DOHH2 (cell line): ENCODE data around the gene PCDHGA6.
A peak's percentile ranks its signal among the peaks of the same experiment; 100 is the strongest.

Source experiments
- H3F3A ChIP-seq: fragments of 200-600 bp; sonication (generic), shearing (Covaris generic); 2 replicates; pipeline ENCODE4 v1.6.0; 2016; ENCODE audit warnings: antibody characterized with exemption, mild to moderate bottlenecking; ENCODE audit not compliant: control insufficient read depth, insufficient read depth
- H3K27ac ChIP-seq: fragments of 200-600 bp; sonication (generic); 2 replicates; pipeline ENCODE4 v1.5.1; 2014; ENCODE audit warnings: low read depth, mild to moderate bottlenecking, low read length, moderate library complexity
- H3K27me3 ChIP-seq: fragments of 200-600 bp; sonication (generic); 2 replicates; pipeline ENCODE4 v1.6.1; 2014; ENCODE audit warnings: mild to moderate bottlenecking, low read length, mixed read lengths; ENCODE audit not compliant: control insufficient read depth
- H3K36me3 ChIP-seq: fragments of 200-600 bp; sonication (generic); 2 replicates; pipeline ENCODE4 v1.6.1; 2014; ENCODE audit warnings: mild to moderate bottlenecking, low read length, moderate library complexity, mixed read lengths; ENCODE audit not compliant: control insufficient read depth
- H3K4me1 ChIP-seq: fragments of 200-600 bp; sonication (generic); 2 replicates; pipeline ENCODE4 v1.6.1; 2014; ENCODE audit warnings: mild to moderate bottlenecking, low read length, mixed read lengths; ENCODE audit not compliant: control insufficient read depth
- H3K4me2 ChIP-seq: fragments of 200-600 bp; sonication (generic); 2 replicates; pipeline ENCODE4 v1.6.0; 2014; ENCODE audit warnings: mild to moderate bottlenecking, low read length, moderate library complexity
- H3K4me3 ChIP-seq: fragments of 200-600 bp; sonication (generic); 2 replicates; pipeline ENCODE4 v1.5.1; 2014; ENCODE audit warnings: mild to moderate bottlenecking, low read length, mixed read lengths
- H3K79me2 ChIP-seq: fragments of 200-600 bp; sonication (generic); 2 replicates; pipeline ENCODE4 v1.6.1; 2014; ENCODE audit warnings: mild to moderate bottlenecking, low read length, mixed read lengths; ENCODE audit not compliant: control insufficient read depth
- H3K9me2 ChIP-seq: fragments of 200-600 bp; sonication (generic); replicated peaks from 2 replicates; pipeline ENCODE4 v1.6.1; 2014; ENCODE audit warnings: mild to moderate bottlenecking, low read length, mixed read lengths; ENCODE audit not compliant: control insufficient read depth
- H3K9me3 ChIP-seq: fragments of 200-600 bp; sonication (generic); 2 replicates; pipeline ENCODE4 v1.6.1; 2014; ENCODE audit warnings: antibody characterized with exemption, low read length, mixed read lengths; ENCODE audit not compliant: control insufficient read depth, insufficient read depth
- H4K20me1 ChIP-seq: fragments of 200-600 bp; sonication (generic); 2 replicates; pipeline ENCODE4 v1.6.0; 2014; ENCODE audit warnings: low read depth, mild to moderate bottlenecking, antibody characterized with exemption, low read length, moderate library complexity; ENCODE audit not compliant: control insufficient read depth, insufficient read depth
- CTCF ChIP-seq: fragments of 200-600 bp; sonication (generic); IDR thresholded peaks from one replicate; pipeline ENCODE4 v1.5.1; 2014; ENCODE audit warnings: antibody characterized with exemption, mild to moderate bottlenecking, low read depth, low read length; ENCODE audit not compliant: poor library complexity, severe bottlenecking
- EZH2phosphoT487 ChIP-seq: fragments of 200-600 bp; sonication (generic); IDR thresholded peaks from 2 replicates; pipeline ENCODE4 v1.6.1; 2017; ENCODE audit warnings: borderline replicate concordance, mild to moderate bottlenecking, antibody characterized with exemption, low read length, moderate library complexity, mixed read lengths

PCDHGA6 gene

GRCh38 chr5:141363952-141364660, 9.6 kb upstream of the PCDHGA6 start, which contains the start of gene PCDHGA5:
TSS of gene PCDHGA5 (plus strand) at chr5:141364162. CDS start at chr5:141364331, 169 bp downstream.
- Histone ChIP-seq H3K27ac (peak within 1 kb of the TSS; percentile 61), H3K9me2 (no peaks in the 10 kb centered on the region), H3K4me2 (peak within 1 kb of the TSS; percentile 58), H4K20me1 (no peaks in the 10 kb centered on the region), H3K4me1 (peaks cover 28% of the 10 kb centered on the region), H3K4me3 (peak within 1 kb of the TSS; percentile 61), H3K9me3 (peaks cover 48% of the 10 kb centered on the region), H3K79me2 (peaks cover 45% of the 10 kb centered on the region), H3K36me3 (peaks cover 54% of the 10 kb centered on the region), H3K27me3 (no peaks in the 10 kb centered on the region), H3F3A (peaks cover 8% of the 10 kb centered on the region; the same call in 1 of the 2 replicates)
- no peak for TF ChIP-seq CTCF
- no peak for TF ChIP-seq EZH2phosphoT487

DNA sequence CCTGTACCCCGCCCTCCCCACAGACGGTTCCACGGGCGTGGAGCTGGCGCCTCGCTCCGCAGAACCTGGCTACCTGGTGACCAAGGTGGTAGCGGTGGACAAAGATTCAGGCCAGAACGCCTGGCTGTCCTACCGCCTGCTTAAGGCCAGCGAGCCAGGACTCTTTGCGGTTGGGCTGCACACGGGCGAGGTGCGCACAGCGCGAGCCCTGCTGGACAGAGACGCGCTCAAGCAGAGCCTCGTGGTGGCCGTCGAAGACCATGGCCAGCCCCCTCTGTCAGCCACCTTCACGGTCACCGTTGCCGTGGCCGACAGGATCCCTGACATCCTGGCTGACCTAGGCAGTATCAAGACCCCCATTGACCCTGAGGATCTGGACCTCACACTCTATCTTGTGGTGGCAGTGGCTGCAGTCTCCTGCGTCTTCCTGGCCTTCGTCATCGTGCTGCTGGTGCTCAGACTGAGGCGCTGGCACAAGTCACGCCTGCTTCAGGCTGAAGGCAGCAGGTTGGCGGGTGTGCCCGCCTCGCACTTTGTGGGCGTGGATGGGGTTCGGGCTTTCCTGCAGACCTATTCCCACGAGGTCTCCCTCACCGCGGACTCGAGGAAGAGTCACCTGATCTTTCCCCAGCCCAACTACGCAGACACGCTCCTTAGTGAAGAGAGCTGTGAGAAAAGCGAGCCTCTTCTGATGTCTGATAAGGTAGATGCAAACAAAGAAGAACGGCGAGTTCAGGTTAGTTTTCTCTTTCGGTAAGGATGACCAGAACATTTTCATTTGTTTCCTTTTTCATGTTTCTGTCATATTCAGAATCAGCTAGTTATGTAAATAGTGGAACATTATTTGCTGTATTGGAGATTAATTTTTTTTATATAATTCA, 7.4 kb upstream of the PCDHGA6 start:
- Histone ChIP-seq H3K4me1 (peaks cover 33% of the 10 kb centered on the region), H3K4me2 (no peak overlapping the region), H3K79me2 (peaks cover 44% of the 10 kb centered on the region), H3F3A (peaks cover 8% of the 10 kb centered on the region; the same call in 1 of the 2 replicates), H3K27ac (no peak overlapping the region), H3K9me2 (no peaks in the 10 kb centered on the region), H3K4me3 (no peak overlapping the region), H3K9me3 (peaks cover 50% of the 10 kb centered on the region), H3K36me3 (peaks cover 58% of the 10 kb centered on the region), H4K20me1 (no peaks in the 10 kb centered on the region), H3K27me3 (no peaks in the 10 kb centered on the region)
- TF ChIP-seq CTCF (no peak), EZH2phosphoT487 (no peak)

DNA sequence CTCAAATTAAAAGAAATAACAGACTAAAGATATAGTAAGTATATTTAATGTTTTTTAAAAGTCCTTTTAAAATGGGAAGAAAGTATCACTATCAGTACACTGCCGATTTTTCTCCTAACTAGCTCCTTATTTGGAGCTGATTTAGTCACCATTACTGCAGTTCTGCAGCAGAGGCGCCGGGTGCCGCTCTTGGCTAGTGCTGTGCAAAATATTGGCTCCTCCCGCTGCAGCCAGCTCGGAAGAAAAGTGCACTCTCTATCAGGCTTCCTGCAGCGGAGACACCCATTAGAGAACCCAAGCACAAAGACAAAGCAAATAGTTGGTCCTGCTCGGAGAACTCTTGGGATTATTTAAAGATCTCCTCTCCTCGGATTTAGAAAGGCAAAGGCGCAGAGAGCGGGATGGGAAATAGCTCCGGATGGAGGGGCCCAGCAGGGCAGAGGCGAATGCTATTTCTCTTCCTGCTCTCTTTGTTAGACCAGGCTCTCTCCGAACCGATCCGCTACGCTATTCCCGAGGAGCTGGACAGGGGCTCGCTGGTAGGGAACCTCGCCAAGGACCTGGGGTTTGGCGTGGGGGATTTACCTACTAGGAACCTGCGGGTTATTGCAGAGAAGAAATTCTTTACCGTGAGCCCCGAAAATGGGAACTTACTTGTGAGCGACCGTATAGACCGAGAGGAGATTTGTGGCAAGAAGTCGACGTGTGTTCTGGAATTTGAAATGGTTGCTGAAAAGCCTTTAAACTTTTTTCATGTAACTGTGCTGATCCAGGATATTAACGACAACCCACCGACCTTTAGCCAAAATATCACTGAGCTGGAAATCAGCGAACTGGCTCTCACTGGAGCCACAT, 3.5 kb upstream of the PCDHGA6 start, which contains the start of gene PCDHGB3:
PCDHGB3 (plus strand) TSS at position 249 of the 855 bp plus-strand sequence; CDS start at position 402, 153 bp downstream.
- H3K36me3 ChIP-seq, result peaks cover 64% of the 10 kb centered on the region
- 0 out of 2 replicates have a peak, but pooled peaks cover 3% of the 10 kb centered on the region for H3F3A ChIP-seq
- no peaks in the 10 kb centered on the region for H3K27me3 ChIP-seq
- H3K9me2 ChIP-seq, result no peaks in the 10 kb centered on the region
- no peak within 1 kb of the TSS; the same call in 1 of the 2 replicates for H3K27ac ChIP-seq
- peaks cover 17% of the 10 kb centered on the region for H3K4me1 ChIP-seq
- H4K20me1 ChIP-seq, result no peaks in the 10 kb centered on the region
- peak within 1 kb of the TSS; percentile 73 for H3K4me3 ChIP-seq
- peaks cover 59% of the 10 kb centered on the region for H3K9me3 ChIP-seq
- H3K79me2 ChIP-seq, result peaks cover 37% of the 10 kb centered on the region
- TF ChIP-seq EZH2phosphoT487 (no peak), CTCF (peak; percentile 72)
- H3K4me2 ChIP-seq, result peak within 1 kb of the TSS; percentile 64
